Astrocyte (in vitro differentiated cells and primary cell): ENCODE data around the gene SLC22A4.

Source experiments
- EZH2 ChIP-seq: IDR thresholded peaks from 2 replicates; pipeline ENCODE4 v1.6.1; 2012; ENCODE audit warnings: mild to moderate bottlenecking, low read length, inconsistent platforms; ENCODE audit not compliant: insufficient read depth
- TF ChIP-seq, protein P1 (sequence below): IDR thresholded peaks from 2 replicates; pipeline ENCODE4 v1.5.1; 2011; ENCODE audit warnings: low read depth, mild to moderate bottlenecking, inconsistent platforms, low read length, moderate library complexity; ENCODE audit not compliant: insufficient read depth

DNA sequence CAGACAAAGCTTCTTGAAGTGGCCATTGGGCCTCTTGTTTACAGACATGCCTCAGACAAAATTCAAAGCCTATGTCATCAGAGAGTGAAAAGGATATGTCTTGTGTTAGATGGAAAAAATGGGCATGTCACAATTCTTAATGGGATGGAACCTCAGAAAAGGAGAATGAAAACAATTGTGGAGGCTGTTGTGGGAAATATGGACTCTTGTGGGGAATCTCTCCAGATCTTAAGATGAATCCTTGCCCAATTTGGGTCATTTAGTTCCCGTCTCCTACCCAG, 94.8 kb downstream of the SLC22A4 start:
- TF ChIP-seq, protein P1, sequence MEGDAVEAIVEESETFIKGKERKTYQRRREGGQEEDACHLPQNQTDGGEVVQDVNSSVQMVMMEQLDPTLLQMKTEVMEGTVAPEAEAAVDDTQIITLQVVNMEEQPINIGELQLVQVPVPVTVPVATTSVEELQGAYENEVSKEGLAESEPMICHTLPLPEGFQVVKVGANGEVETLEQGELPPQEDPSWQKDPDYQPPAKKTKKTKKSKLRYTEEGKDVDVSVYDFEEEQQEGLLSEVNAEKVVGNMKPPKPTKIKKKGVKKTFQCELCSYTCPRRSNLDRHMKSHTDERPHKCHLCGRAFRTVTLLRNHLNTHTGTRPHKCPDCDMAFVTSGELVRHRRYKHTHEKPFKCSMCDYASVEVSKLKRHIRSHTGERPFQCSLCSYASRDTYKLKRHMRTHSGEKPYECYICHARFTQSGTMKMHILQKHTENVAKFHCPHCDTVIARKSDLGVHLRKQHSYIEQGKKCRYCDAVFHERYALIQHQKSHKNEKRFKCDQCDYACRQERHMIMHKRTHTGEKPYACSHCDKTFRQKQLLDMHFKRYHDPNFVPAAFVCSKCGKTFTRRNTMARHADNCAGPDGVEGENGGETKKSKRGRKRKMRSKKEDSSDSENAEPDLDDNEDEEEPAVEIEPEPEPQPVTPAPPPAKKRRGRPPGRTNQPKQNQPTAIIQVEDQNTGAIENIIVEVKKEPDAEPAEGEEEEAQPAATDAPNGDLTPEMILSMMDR, result no peak
- no peak for TF ChIP-seq EZH2
